GM12872 (cell line): ENCODE measurements around the gene KLHL17.

Experiments
- CTCF ChIP-seq: IDR thresholded peaks from 3 replicates; pipeline ENCODE4 v1.5.1; 2011; ENCODE audit warnings: low read depth, mild to moderate bottlenecking, low read length, moderate library complexity; ENCODE audit not compliant: insufficient read depth

The KLHL17 gene

GRCh38 chr1:971751-972506 lies 11.5 kb downstream of the KLHL17 start:
- no peak for TF ChIP-seq CTCF

GRCh38 chr1:972726-973458 lies 12.5 kb downstream of the KLHL17 start:
- no peak for TF ChIP-seq CTCF

- no peak for TF ChIP-seq CTCF
Measured at GRCh38 chr1:973459-974292, 13.3 kb downstream of the KLHL17 start.

- TF ChIP-seq CTCF = no peak
Measured at GRCh38 chr1:974293-974640, 13.9 kb downstream of the KLHL17 start.

GRCh38 chr1:974687-975328 lies 14.4 kb downstream of the KLHL17 start:
- TF ChIP-seq CTCF = no peak

- TF ChIP-seq CTCF = no peak
Measured at GRCh38 chr1:975365-975764, 15.0 kb downstream of the KLHL17 start.
